Progenitor cell of endocrine pancreas (in vitro differentiated cells): ENCODE results near the gene DPY30. TPM values are rescaled to one million over a fixed set of nuclear protein-coding genes. Genes with fewer than 3 reads are reported as not detected.

Experiments used
- DNase-seq: peaks from one replicate; pipeline ENCODE4 v3.0.0; 2021; ENCODE audit warnings: low spot score; ENCODE audit not compliant: unreplicated experiment
- H3K27ac Mint-ChIP-seq: 2 replicates; pipeline ENCODE4 v1.8.0; 2021; ENCODE audit warnings: mild to moderate bottlenecking, moderate library complexity, mixed read lengths
- H3K27me3 Mint-ChIP-seq: 2 replicates; pipeline ENCODE4 v1.8.0; 2021; ENCODE audit warnings: mixed read lengths
- H3K36me3 Mint-ChIP-seq: 2 replicates; pipeline ENCODE4 v1.8.0; 2022; ENCODE audit warnings: mixed read lengths; ENCODE audit not compliant: insufficient read depth
- H3K4me1 Mint-ChIP-seq: 2 replicates; pipeline ENCODE4 v1.8.0; 2021; ENCODE audit warnings: low read depth, mixed read lengths
- H3K4me3 Mint-ChIP-seq: 2 replicates; pipeline ENCODE4 v1.8.0; 2021; ENCODE audit warnings: low read depth, mild to moderate bottlenecking, moderate library complexity, mixed read lengths
- H3K9me3 Mint-ChIP-seq: 2 replicates; pipeline ENCODE4 v1.8.0; 2021; ENCODE audit warnings: low read depth, mixed read lengths
- CTCF ChIP-seq: fragments of 200-600 bp; sonication (generic); IDR thresholded peaks from one replicate; pipeline ENCODE4 v1.5.0; 2021; ENCODE audit warnings: antibody characterized with exemption, mild to moderate bottlenecking; ENCODE audit not compliant: unreplicated experiment
- total RNA-seq: library from RNA; stranded (reverse); gene quantifications from 2 replicates; pipeline ENCODE4 v1.2.1, GENCODE V29; 2021

The DPY30 gene
- total RNA-seq, 1 donor from 2014 or later, result 101 TPM

GRCh38 chr2:31979018-31979417 lies 60.6 kb downstream of the DPY30 start:
- DNase-seq, result no peak
- Mint-ChIP-seq H3K4me3 (no peak overlapping the region), H3K36me3 (peaks cover 1% of the 10 kb centered on the region), H3K4me1 (peaks cover 13% of the 10 kb centered on the region), H3K27me3 (no peaks in the 10 kb centered on the region), H3K9me3 (no peaks in the 10 kb centered on the region), H3K27ac (no peak overlapping the region)
- no peak for TF ChIP-seq CTCF

- Mint-ChIP-seq H3K27ac (no peak overlapping the region), H3K4me1 (peaks cover 13% of the 10 kb centered on the region), H3K9me3 (no peaks in the 10 kb centered on the region), H3K27me3 (no peaks in the 10 kb centered on the region), H3K4me3 (no peak overlapping the region), H3K36me3 (no peaks in the 10 kb centered on the region)
- DNase-seq, result no peak
- TF ChIP-seq CTCF, result no peak
These were observed 61.2 kb downstream of the DPY30 start for GRCh38 chr2:31978436-31978835.

Other genes starting within 250 kb of the DPY30 start
- 52.3 and 55.6 TPM in 2 replicates for gene MEMO1, start 28.8 kb downstream of the DPY30 start, total RNA-seq
- 36.0 and 36.8 TPM in 2 replicates for gene SPAST, start 23.8 kb upstream of the DPY30 start, total RNA-seq
- 31.1 and 33.1 TPM in 2 replicates for gene SLC30A6, start 126.1 kb upstream of the DPY30 start, total RNA-seq
- not detected in 2 replicates for gene NLRC4, start 225.1 kb upstream of the DPY30 start, total RNA-seq
- gene YIPF4, start 238.1 kb upstream of the DPY30 start, total RNA-seq, result 36.1 and 39.9 TPM in 2 replicates